ENCODE results near the gene ITGB3.

GRCh38 chr17:47229535-47230443 is 23.8 kb upstream of the ITGB3 start:
- no peak for TF ChIP-seq EZH2 (IDR thresholded peaks at IDR 0.05; ENCODE audit: borderline replicate concordance, low read depth, low read length, severe bottlenecking)
- TF ChIP-seq CTCF (IDR thresholded peaks at IDR 0.05; ENCODE audit: borderline replicate concordance, extremely low read depth, low read length, poor library complexity, severe bottlenecking) = peak; percentile 98
